Bronchial epithelial cell (primary cell): ENCODE data around the gene IFT122. TPM values are rescaled to one million over a fixed set of nuclear protein-coding genes. Genes with fewer than 3 reads are reported as not detected.

Experiments used
- DNase-seq: peaks from one replicate; pipeline ENCODE4 v3.0.0-alpha.2; 2010; ENCODE audit warnings: low read depth
- FAIRE-seq: peaks from 2 replicates; lab custom pipeline; 2011; peaks lifted over from hg19 to GRCh38; lab: Jason Lieb, UNC
- H3K27me3 ChIP-seq: 2 replicates; pipeline ENCODE4 v1.5.1; 2011; ENCODE audit warnings: low read length; ENCODE audit not compliant: control insufficient read depth, insufficient read depth
- H3K36me3 ChIP-seq: 2 replicates; pipeline ENCODE4 v1.5.1; 2011; ENCODE audit warnings: low read length; ENCODE audit not compliant: control insufficient read depth, insufficient read depth
- H3K4me3 ChIP-seq: 2 replicates; pipeline ENCODE4 v1.5.1; 2011; ENCODE audit warnings: mild to moderate bottlenecking, low read depth, low read length, control low read depth
- total RNA-seq: library from RNA; depleted of rRNA; stranded (reverse); fragments of >200 nt; gene quantifications from 2 replicates; pipeline ENCODE4 v1.2.1, GENCODE V29; 2014
- TF ChIP-seq, protein P1 (sequence below): IDR thresholded peaks from 2 replicates; pipeline ENCODE4 v1.5.1; 2011; ENCODE audit warnings: mild to moderate bottlenecking, moderate library complexity, low read length, control low read depth, inconsistent platforms; ENCODE audit not compliant: insufficient read depth, severe bottlenecking

IFT122 gene
- total RNA-seq, 1 donor from 2014 or later: 10.0 TPM

- no peak for DNase-seq
Measured at GRCh38 chr3:129425213-129425612, 14.8 kb upstream of the IFT122 start.

GRCh38 chr3:129425619-129426018, 14.4 kb upstream of the IFT122 start:
- TF ChIP-seq, protein P1, sequence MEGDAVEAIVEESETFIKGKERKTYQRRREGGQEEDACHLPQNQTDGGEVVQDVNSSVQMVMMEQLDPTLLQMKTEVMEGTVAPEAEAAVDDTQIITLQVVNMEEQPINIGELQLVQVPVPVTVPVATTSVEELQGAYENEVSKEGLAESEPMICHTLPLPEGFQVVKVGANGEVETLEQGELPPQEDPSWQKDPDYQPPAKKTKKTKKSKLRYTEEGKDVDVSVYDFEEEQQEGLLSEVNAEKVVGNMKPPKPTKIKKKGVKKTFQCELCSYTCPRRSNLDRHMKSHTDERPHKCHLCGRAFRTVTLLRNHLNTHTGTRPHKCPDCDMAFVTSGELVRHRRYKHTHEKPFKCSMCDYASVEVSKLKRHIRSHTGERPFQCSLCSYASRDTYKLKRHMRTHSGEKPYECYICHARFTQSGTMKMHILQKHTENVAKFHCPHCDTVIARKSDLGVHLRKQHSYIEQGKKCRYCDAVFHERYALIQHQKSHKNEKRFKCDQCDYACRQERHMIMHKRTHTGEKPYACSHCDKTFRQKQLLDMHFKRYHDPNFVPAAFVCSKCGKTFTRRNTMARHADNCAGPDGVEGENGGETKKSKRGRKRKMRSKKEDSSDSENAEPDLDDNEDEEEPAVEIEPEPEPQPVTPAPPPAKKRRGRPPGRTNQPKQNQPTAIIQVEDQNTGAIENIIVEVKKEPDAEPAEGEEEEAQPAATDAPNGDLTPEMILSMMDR: no peak
- FAIRE-seq (no peak), DNase-seq (no peak)
- Histone ChIP-seq H3K4me3 (no peak overlapping the region), H3K36me3 (no peaks in the 10 kb centered on the region), H3K27me3 (no peaks in the 10 kb centered on the region)

More at GRCh38 chr3:129425213-129425612, 14.8 kb upstream of the IFT122 start:
- TF ChIP-seq, protein P1: no peak
- Histone ChIP-seq H3K36me3 (no peaks in the 10 kb centered on the region), H3K4me3 (no peak overlapping the region), H3K27me3 (no peaks in the 10 kb centered on the region)
- FAIRE-seq: no peak

GRCh38 chr3:129428007-129428375, 12.0 kb upstream of the IFT122 start:
- FAIRE-seq (no peak), DNase-seq (no peak)
- peak overlapping the region; percentile 50 for H3K4me3 ChIP-seq
- no peaks in the 10 kb centered on the region for H3K27me3 ChIP-seq
- TF ChIP-seq, protein P1: no peak
- H3K36me3 ChIP-seq: peaks cover 11% of the 10 kb centered on the region

DNA sequence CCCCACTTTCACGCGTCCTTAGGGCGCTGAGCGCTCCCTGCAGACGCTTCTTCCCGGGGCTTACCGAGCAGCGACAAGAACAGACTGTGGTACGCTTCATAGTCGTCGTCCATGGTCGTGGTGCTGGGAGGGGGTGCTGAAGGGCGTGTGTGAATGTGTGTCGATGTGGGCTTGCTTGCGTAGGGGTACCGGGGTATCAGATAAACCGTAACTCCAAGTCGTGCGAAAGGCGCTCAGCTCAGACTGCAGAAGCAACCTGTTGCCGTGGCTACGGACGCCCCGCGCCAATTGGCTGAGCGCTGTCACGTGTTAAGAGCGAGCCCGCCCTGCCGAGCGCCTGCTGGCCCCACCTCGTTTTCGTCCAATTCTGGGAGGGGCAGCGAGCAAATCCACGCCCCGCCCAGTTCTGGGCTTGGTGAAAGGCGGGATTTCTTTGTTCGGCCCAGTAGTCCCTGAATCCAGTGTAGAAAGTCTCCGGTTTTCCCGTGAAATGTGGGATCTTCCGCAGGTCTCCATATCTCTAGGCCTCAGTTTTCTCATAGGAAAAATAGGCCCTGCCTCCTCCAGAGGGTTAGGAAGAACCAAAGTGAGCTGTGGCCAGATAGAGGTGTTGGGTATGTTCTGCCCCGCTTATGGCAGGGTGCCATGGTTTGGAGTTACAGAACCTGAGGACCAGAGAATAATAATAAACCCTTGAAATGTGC, 11.5 kb upstream of the IFT122 start, which contains the start of gene EFCAB12:
Gene EFCAB12, minus strand, starts transcription at position 261 of the 704 bp plus-strand sequence. Its CDS starts 148 bp downstream, at position 113.
- H3K4me3 ChIP-seq: peak within 1 kb of the TSS; percentile 50
- TF ChIP-seq, protein P1: no peak
- peak; percentile 87 for DNase-seq
- peaks cover 11% of the 10 kb centered on the region for H3K36me3 ChIP-seq
- FAIRE-seq: no peak
- H3K27me3 ChIP-seq: no peaks in the 10 kb centered on the region

- no peak overlapping the region for H3K4me3 ChIP-seq
Measured at GRCh38 chr3:129429080-129429451, 11.0 kb upstream of the IFT122 start.

More at GRCh38 chr3:129429080-129429451, 11.0 kb upstream of the IFT122 start:
- no peak for DNase-seq
- FAIRE-seq: no peak
- H3K27me3 ChIP-seq: no peaks in the 10 kb centered on the region
- TF ChIP-seq, protein P1: no peak
- peaks cover 13% of the 10 kb centered on the region for H3K36me3 ChIP-seq
